Gastrocnemius medialis (tissue), 4 donors: ENCODE results near the gene TBCD.

Experiments
- POLR2A ChIP-seq, 2 donors: fragments of 450-650 bp; IDR thresholded peaks; one replicate each; pipeline ENCODE4 v1.6.1; 2017; ENCODE audit warnings: antibody characterized with exemption in 2 of 2, mild to moderate bottlenecking in 2 of 2, moderate library complexity in 2 of 2
- TF ChIP-seq, protein P1 (sequence below), 5 experiments: fragments of 450-650 bp in 3 of 5; fragments of 200-600 bp in 2 of 5; sonication (generic) in 2 of 5; IDR thresholded peaks in 4 of 5; conservative IDR thresholded peaks in 1 of 5; 1 replicate in 4 of 5; 2 replicates in 1 of 5; pipeline ENCODE4 v1.5.1; 2016 to 2019; ENCODE audit warnings: antibody characterized with exemption in 5 of 5, mild to moderate bottlenecking in 3 of 5, moderate library complexity in 3 of 5

DNA sequence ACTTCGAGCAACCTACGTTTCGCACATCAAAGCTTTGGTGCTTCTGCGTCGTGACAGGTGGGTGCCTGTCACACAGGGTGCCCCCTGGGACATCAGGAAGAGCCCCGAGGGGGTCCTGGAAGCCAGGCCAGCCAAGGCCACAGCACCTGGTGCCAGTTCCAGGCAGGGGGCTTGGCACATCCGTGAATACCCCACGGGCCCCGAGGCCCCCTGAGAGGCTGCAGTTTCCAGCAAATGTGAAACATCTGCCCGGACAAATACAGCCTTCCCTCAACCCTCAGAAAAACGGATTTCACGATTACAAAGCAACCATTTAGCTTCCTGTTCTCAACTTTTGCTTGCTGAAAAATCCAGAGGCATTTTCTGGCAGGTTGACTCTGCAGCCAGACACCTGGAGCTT is 218.2 kb downstream of the TBCD start:
- TF ChIP-seq POLR2A (IDR thresholded peaks at IDR 0.05): no peak
- TF ChIP-seq, protein P1, sequence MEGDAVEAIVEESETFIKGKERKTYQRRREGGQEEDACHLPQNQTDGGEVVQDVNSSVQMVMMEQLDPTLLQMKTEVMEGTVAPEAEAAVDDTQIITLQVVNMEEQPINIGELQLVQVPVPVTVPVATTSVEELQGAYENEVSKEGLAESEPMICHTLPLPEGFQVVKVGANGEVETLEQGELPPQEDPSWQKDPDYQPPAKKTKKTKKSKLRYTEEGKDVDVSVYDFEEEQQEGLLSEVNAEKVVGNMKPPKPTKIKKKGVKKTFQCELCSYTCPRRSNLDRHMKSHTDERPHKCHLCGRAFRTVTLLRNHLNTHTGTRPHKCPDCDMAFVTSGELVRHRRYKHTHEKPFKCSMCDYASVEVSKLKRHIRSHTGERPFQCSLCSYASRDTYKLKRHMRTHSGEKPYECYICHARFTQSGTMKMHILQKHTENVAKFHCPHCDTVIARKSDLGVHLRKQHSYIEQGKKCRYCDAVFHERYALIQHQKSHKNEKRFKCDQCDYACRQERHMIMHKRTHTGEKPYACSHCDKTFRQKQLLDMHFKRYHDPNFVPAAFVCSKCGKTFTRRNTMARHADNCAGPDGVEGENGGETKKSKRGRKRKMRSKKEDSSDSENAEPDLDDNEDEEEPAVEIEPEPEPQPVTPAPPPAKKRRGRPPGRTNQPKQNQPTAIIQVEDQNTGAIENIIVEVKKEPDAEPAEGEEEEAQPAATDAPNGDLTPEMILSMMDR (IDR thresholded peaks at IDR 0.05 in 4 of 5, conservative IDR thresholded peaks at IDR 0.05 in 1 of 5): no peak
